Ishikawa (cell line): ENCODE data around the gene KAT6B.

Experiments used
- CEBPB ChIP-seq: IDR thresholded peaks from 2 replicates; pipeline ENCODE4 v1.6.1; 2012
- CREB1 ChIP-seq: IDR thresholded peaks from 2 replicates; pipeline ENCODE4 v1.6.1; 2012; ENCODE audit warnings: low read depth
- EGR1 ChIP-seq: IDR thresholded peaks from 2 replicates; pipeline ENCODE4 v1.6.1; 2012
- EP300 ChIP-seq: IDR thresholded peaks from 2 replicates; pipeline ENCODE4 v1.6.1; 2012; ENCODE audit warnings: borderline replicate concordance
- RAD21 ChIP-seq: IDR thresholded peaks from 2 replicates; pipeline ENCODE4 v1.6.1; 2012; ENCODE audit warnings: low read depth
- REST ChIP-seq: IDR thresholded peaks from 2 replicates; pipeline ENCODE4 v1.6.1; 2012; ENCODE audit warnings: low read depth, mild to moderate bottlenecking
- YY1 ChIP-seq: IDR thresholded peaks from 2 replicates; pipeline ENCODE4 v1.6.1; 2012; ENCODE audit warnings: low read depth
- ZBTB7A ChIP-seq: IDR thresholded peaks from 2 replicates; pipeline ENCODE4 v1.6.1; 2012; ENCODE audit warnings: low read depth

GRCh38 chr10:74857586-74857985 lies 31.2 kb downstream of the KAT6B start:
- TF ChIP-seq RAD21 (no peak), REST (no peak), CEBPB (no peak), EGR1 (no peak), CREB1 (no peak), EP300 (no peak), ZBTB7A (no peak), YY1 (no peak)
